ENCODE measurements around the gene CDKAL1.

- no peak for TF ChIP-seq CCNT2 (IDR thresholded peaks at IDR 0.05; ENCODE audit: borderline replicate concordance, extremely low read depth, insufficient read length, low read depth, low read length)
- TF ChIP-seq KDM1A (IDR thresholded peaks at IDR 0.05) = no peak
- no peak for TF ChIP-seq E2F5 (CRISPR knock-in tag; IDR thresholded peaks at IDR 0.05)
- no peak for TF ChIP-seq ZNF445 (CRISPR knock-in tag; IDR thresholded peaks at IDR 0.05; ENCODE audit: low read depth)
- no peak for TF ChIP-seq ZC3H4 (CRISPR knock-in tag; IDR thresholded peaks at IDR 0.05; ENCODE audit: borderline replicate concordance)
- TF ChIP-seq EGR1 (conservative IDR thresholded peaks at IDR 0.05) = no peak
- TF ChIP-seq CTBP1 (IDR thresholded peaks at IDR 0.05; ENCODE audit: borderline replicate concordance) = no peak
- TF ChIP-seq ZNF274 (IDR thresholded peaks at IDR 0.05; ENCODE audit: borderline replicate concordance, low read depth, low read length) = no peak
Observed at GRCh38 chr6:21050935-21051334, 516.7 kb downstream of the CDKAL1 start.

Data from K562 (cell line).